NCI-H524 treated with DMSO at 0.1 percent for 48 hours (cell line): Measurements from ENCODE around the gene SAP30BP.
A peak's percentile ranks its signal among the peaks of the same experiment; 100 is the strongest.
"Not testable (repeated sequence)": the region's sequence is repeated elsewhere in the genome, so short reads cannot be mapped to it uniquely, and the experiment has no call there.

ENCODE experiments used
- DNase-seq: peaks from one replicate; lab custom pipeline; 2025; lab: John Stamatoyannopoulos, UW

The SAP30BP gene

GRCh38 chr17:75633486-75634375 is 33.4 kb upstream of the SAP30BP start:
- peak; percentile 80 for DNase-seq

GRCh38 chr17:75634376-75634740 is 32.8 kb upstream of the SAP30BP start:
- no peak for DNase-seq

- no peak for DNase-seq
Observed at GRCh38 chr17:75634754-75635609, 32.2 kb upstream of the SAP30BP start.

- no peak for DNase-seq
Observed at GRCh38 chr17:75635610-75636202, 31.4 kb upstream of the SAP30BP start.

- no peak for DNase-seq
Observed at GRCh38 chr17:75636381-75637142, 30.6 kb upstream of the SAP30BP start.

- DNase-seq: no peak
Observed at GRCh38 chr17:75637143-75637538, 30.0 kb upstream of the SAP30BP start.

- DNase-seq: no peak
Observed at GRCh38 chr17:75637551-75637950, 29.6 kb upstream of the SAP30BP start.

- DNase-seq: not testable (repeated sequence)
Observed at GRCh38 chr17:75638039-75638438, 29.1 kb upstream of the SAP30BP start.

- DNase-seq: no peak
Observed at GRCh38 chr17:75638893-75639292, 28.2 kb upstream of the SAP30BP start.

GRCh38 chr17:75639327-75639726 is 27.8 kb upstream of the SAP30BP start:
- no peak for DNase-seq

- no peak for DNase-seq
Observed at GRCh38 chr17:75639771-75640555, 27.2 kb upstream of the SAP30BP start.

- DNase-seq: no peak
Observed at GRCh38 chr17:75640556-75641119, 26.5 kb upstream of the SAP30BP start.

GRCh38 chr17:75641343-75641742 is 25.8 kb upstream of the SAP30BP start:
- DNase-seq: no peak

- no peak for DNase-seq
Observed at GRCh38 chr17:75642182-75642783, 24.9 kb upstream of the SAP30BP start.

- DNase-seq: no peak
Observed at GRCh38 chr17:75642784-75643642, 24.1 kb upstream of the SAP30BP start.

GRCh38 chr17:75643643-75644017 is 23.5 kb upstream of the SAP30BP start:
- no peak for DNase-seq

- DNase-seq: no peak
Observed at GRCh38 chr17:75645501-75645888, 21.6 kb upstream of the SAP30BP start.

- no peak for DNase-seq
Observed at GRCh38 chr17:75645889-75646637, 21.1 kb upstream of the SAP30BP start.

- no peak for DNase-seq
Observed at GRCh38 chr17:75646638-75646992, 20.5 kb upstream of the SAP30BP start.
